SH-SY5Y (cell line): ENCODE results near the gene BANF1.

Source experiments
- GATA2 ChIP-seq: IDR thresholded peaks from 2 replicates; pipeline ENCODE4 v1.6.1; 2011; ENCODE audit warnings: mild to moderate bottlenecking, low read depth, low read length
- GATA3 ChIP-seq: IDR thresholded peaks from 2 replicates; pipeline ENCODE4 v1.6.1; 2011; ENCODE audit warnings: low read depth, mild to moderate bottlenecking, low read length, moderate library complexity

DNA sequence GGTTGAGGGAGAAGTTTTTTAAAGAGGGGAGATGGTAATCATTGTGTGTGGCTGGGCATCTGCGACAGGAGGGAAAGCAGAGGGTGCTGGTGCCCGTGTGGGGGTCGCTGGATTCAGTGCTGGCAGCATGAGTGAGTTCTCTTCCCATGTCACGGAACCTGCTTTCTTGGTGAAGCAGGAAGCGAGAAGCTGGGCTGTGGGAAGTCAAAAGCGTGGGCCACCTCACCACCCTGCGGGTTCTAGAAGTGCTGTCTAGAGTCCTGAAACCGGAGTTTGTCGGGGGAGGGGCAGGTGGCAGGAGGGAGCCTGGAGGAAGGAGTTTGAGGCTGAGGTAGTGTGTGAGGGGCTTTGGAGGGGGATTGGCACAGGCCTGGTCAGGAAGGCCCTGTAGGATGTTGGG, 26.5 kb upstream of the BANF1 start:
- no peak for TF ChIP-seq GATA2
- no peak for TF ChIP-seq GATA3
